IPS-11a (cell line): ENCODE measurements around the gene HOXC9.

Source experiments
- H3K4me3 ChIP-seq: one replicate; pipeline ENCODE4 v1.5.1; 2013; ENCODE audit warnings: low read depth, low read length, control low read depth

HOXC9 gene

GRCh38 chr12:53963005-53963404, 37.0 kb upstream of the HOXC9 start:
- no peak overlapping the region for H3K4me3 ChIP-seq

- no peak overlapping the region for H3K4me3 ChIP-seq
Observed at GRCh38 chr12:53963434-53964314, 36.3 kb upstream of the HOXC9 start.

GRCh38 chr12:53964315-53964713, 35.6 kb upstream of the HOXC9 start:
- no peak overlapping the region for H3K4me3 ChIP-seq

GRCh38 chr12:53965281-53966084, 34.5 kb upstream of the HOXC9 start:
- H3K4me3 ChIP-seq: no peak overlapping the region

- H3K4me3 ChIP-seq: no peak overlapping the region
Observed at GRCh38 chr12:53966085-53966384, 33.9 kb upstream of the HOXC9 start.

GRCh38 chr12:53966385-53967133, 33.4 kb upstream of the HOXC9 start:
- no peak overlapping the region for H3K4me3 ChIP-seq

GRCh38 chr12:53967421-53967925, 32.5 kb upstream of the HOXC9 start:
- no peak overlapping the region for H3K4me3 ChIP-seq

GRCh38 chr12:53968214-53969127, 31.5 kb upstream of the HOXC9 start:
- no peak overlapping the region for H3K4me3 ChIP-seq

- H3K4me3 ChIP-seq: no peak overlapping the region
Observed at GRCh38 chr12:53969588-53970259, 30.2 kb upstream of the HOXC9 start.

GRCh38 chr12:53970451-53970850, 29.5 kb upstream of the HOXC9 start:
- H3K4me3 ChIP-seq: no peak overlapping the region

- H3K4me3 ChIP-seq: no peak overlapping the region
Observed at GRCh38 chr12:53971129-53971528, 28.8 kb upstream of the HOXC9 start.

- H3K4me3 ChIP-seq: no peak overlapping the region
Observed at GRCh38 chr12:53971686-53972085, 28.3 kb upstream of the HOXC9 start.

GRCh38 chr12:53972152-53972702, 27.7 kb upstream of the HOXC9 start:
- no peak overlapping the region for H3K4me3 ChIP-seq

GRCh38 chr12:53972722-53973235, 27.2 kb upstream of the HOXC9 start, which contains the start of gene HOXC11:
HOXC11 (plus strand) TSS chr12:53973126; CDS start chr12:53973242, 116 bp downstream.
- H3K4me3 ChIP-seq: no peak within 1 kb of the TSS

GRCh38 chr12:53973236-53974042, 26.5 kb upstream of the HOXC9 start:
- no peak overlapping the region for H3K4me3 ChIP-seq

GRCh38 chr12:53974084-53975063, 25.6 kb upstream of the HOXC9 start, which contains the start of gene HOTAIR:
HOTAIR (minus strand) TSS chr12:53974954.
- H3K4me3 ChIP-seq: no peak within 1 kb of the TSS

- no peak overlapping the region for H3K4me3 ChIP-seq
Observed at GRCh38 chr12:53975064-53975471, 24.9 kb upstream of the HOXC9 start.
